Neural cell (in vitro differentiated cells): ENCODE results near the gene DENND2A. TPM values are rescaled to one million over a fixed set of nuclear protein-coding genes. Genes with fewer than 3 reads are reported as not detected.
A peak's percentile ranks its signal among the peaks of the same experiment; 100 is the strongest.

Experiments used
- H2AFZ ChIP-seq: fragments of 200-600, 300-800 bp; sonication (generic), shearing (Covaris generic); 2 replicates; pipeline ENCODE4 v1.6.0; 2014; ENCODE audit warnings: low read depth, mild to moderate bottlenecking, antibody characterized with exemption, low read length, moderate library complexity
- H3F3A ChIP-seq: fragments of 200-600 bp; shearing (Covaris generic); 2 replicates; pipeline ENCODE4 v1.6.1; 2016; ENCODE audit warnings: mild to moderate bottlenecking, moderate library complexity, mixed read lengths, antibody characterized with exemption, low read length; ENCODE audit not compliant: insufficient read depth, poor library complexity, severe bottlenecking
- H3K27ac ChIP-seq: fragments of 200-600, 300-800 bp; sonication (generic), shearing (Covaris generic); 2 replicates; pipeline ENCODE4 v1.5.1; 2014; ENCODE audit warnings: mild to moderate bottlenecking, low read length, moderate library complexity
- H3K27me3 ChIP-seq: fragments of 300-800, 200-600 bp; sonication (generic), shearing (Covaris generic); 2 replicates; pipeline ENCODE4 v1.6.0; 2014; ENCODE audit warnings: mild to moderate bottlenecking, low read depth, low read length, moderate library complexity; ENCODE audit not compliant: insufficient read depth
- H3K36me3 ChIP-seq: fragments of 300-800, 200-600 bp; sonication (generic), shearing (Covaris generic); 2 replicates; pipeline ENCODE4 v1.5.1; 2014; ENCODE audit warnings: mild to moderate bottlenecking, antibody characterized with exemption, low read length, moderate library complexity; ENCODE audit not compliant: insufficient read depth
- H3K4me2 ChIP-seq: fragments of 300-800, 200-600 bp; sonication (generic), shearing (Covaris generic); 2 replicates; pipeline ENCODE4 v1.6.0; 2014; ENCODE audit warnings: mild to moderate bottlenecking, low read length
- H3K4me3 ChIP-seq: fragments of 300-800, 200-600 bp; sonication (generic), shearing (Covaris generic); 2 replicates; pipeline ENCODE4 v1.5.1; 2014; ENCODE audit warnings: mild to moderate bottlenecking, low read length, moderate library complexity
- H3K79me2 ChIP-seq: fragments of 200-600 bp; shearing (Covaris generic); replicated peaks from 2 replicates; pipeline ENCODE4 v1.6.0; 2014; ENCODE audit warnings: mild to moderate bottlenecking, low read length, moderate library complexity; ENCODE audit not compliant: insufficient read depth
- H3K9ac ChIP-seq: fragments of 300-800, 200-600 bp; sonication (generic), shearing (Covaris generic); 2 replicates; pipeline ENCODE4 v1.6.1; 2016; ENCODE audit warnings: mild to moderate bottlenecking, low read length, mixed read lengths
- H3K9me2 ChIP-seq: fragments of 200-600 bp; shearing (Covaris generic); 2 replicates; pipeline ENCODE4 v1.6.1; 2016; ENCODE audit warnings: mild to moderate bottlenecking, low read length, mixed read lengths; ENCODE audit not compliant: insufficient read depth
- H3K9me3 ChIP-seq: fragments of 200-600, 300-800 bp; sonication (generic), shearing (Covaris generic); 2 replicates; pipeline ENCODE4 v1.6.1; 2016; ENCODE audit warnings: mild to moderate bottlenecking, mixed run types, low read length, moderate library complexity, mixed read lengths
- H4K20me1 ChIP-seq: fragments of 200-600 bp; shearing (Covaris generic); 2 replicates; pipeline ENCODE4 v1.6.1; 2016; ENCODE audit warnings: mild to moderate bottlenecking, mixed run types; ENCODE audit not compliant: insufficient read depth
- EP300 ChIP-seq: fragments of 450-650 bp; conservative IDR thresholded peaks from 2 replicates; pipeline ENCODE4 v1.6.1; 2014; ENCODE audit warnings: antibody characterized with exemption, mild to moderate bottlenecking, moderate library complexity; ENCODE audit not compliant: poor library complexity, severe bottlenecking
- EZH2 ChIP-seq: fragments of 200-600, 300-800 bp; shearing (Covaris generic), sonication (generic); IDR thresholded peaks from 2 replicates; pipeline ENCODE4 v1.6.1; 2014; ENCODE audit warnings: antibody characterized with exemption, low read length, borderline replicate concordance, mild to moderate bottlenecking; ENCODE audit not compliant: insufficient read depth, poor library complexity, severe bottlenecking
- MXI1 ChIP-seq: fragments of 450-650 bp; conservative IDR thresholded peaks from 2 replicates; pipeline ENCODE4 v1.6.1; 2014; ENCODE audit warnings: antibody characterized with exemption, mild to moderate bottlenecking; ENCODE audit not compliant: poor library complexity, severe bottlenecking
- POLR2AphosphoS5 ChIP-seq: IDR thresholded peaks from 2 replicates; pipeline ENCODE4 v1.6.1; 2012
- RAD21 ChIP-seq: fragments of 450-650 bp; conservative IDR thresholded peaks from 2 replicates; pipeline ENCODE4 v1.6.1; 2014; ENCODE audit warnings: antibody characterized with exemption, mild to moderate bottlenecking, moderate library complexity
- SMC3 ChIP-seq: fragments of 450-650 bp; conservative IDR thresholded peaks from 2 replicates; pipeline ENCODE4 v1.6.1; 2014; ENCODE audit warnings: antibody characterized with exemption, mild to moderate bottlenecking, moderate library complexity; ENCODE audit not compliant: poor library complexity
- TAF1 ChIP-seq: IDR thresholded peaks from 2 replicates; pipeline ENCODE4 v1.6.1; 2012; ENCODE audit warnings: low read depth
- polyA plus RNA-seq: library from polyadenylated mRNA; depleted of rRNA; stranded (reverse); fragments of >200 nt; gene quantifications from 2 replicates; pipeline ENCODE4 v1.2.3, GENCODE V29; 2014
- TF ChIP-seq, protein P1 (sequence below): IDR thresholded peaks from 2 replicates; pipeline ENCODE4 v1.6.1; 2012; ENCODE audit warnings: borderline replicate concordance
- TF ChIP-seq, protein P2 (sequence below): fragments of 450-650 bp; IDR thresholded peaks from 2 replicates; pipeline ENCODE4 v1.5.1; 2014; ENCODE audit warnings: antibody characterized with exemption, mild to moderate bottlenecking, moderate library complexity; ENCODE audit not compliant: poor library complexity, severe bottlenecking

DENND2A gene
- polyA plus RNA-seq, 1 donor from 2014 or later: 21.7 TPM

DNA sequence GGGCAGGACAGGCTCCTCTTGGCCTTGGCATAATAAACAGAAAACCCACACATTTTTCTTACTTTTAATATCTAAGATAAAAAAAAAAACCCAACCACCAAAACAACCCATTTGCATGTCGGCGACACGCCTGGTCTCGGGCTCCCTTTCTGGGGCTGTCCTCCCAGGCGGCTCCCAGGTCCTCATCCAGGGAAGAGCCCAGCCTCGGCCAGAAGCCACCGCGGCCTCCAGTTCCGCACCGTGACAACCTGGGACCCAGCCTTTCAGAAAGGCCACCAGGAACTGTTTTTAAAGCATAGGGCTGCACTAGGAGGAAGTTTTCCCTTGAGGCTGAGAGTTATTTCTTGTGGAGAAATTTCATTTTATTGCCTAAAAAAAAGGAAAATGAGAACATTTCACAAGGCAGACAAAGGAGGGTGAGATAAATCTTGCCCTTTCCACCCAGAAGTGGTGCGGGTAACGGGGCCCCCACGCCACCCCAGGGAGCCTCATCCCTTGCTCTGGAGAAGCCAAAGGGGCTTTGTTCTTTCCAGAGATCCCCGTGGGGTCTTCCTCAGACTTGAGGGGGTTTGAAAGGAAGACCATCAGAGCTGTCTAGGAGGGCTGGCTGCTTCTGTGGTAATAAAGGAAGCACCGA lies 122.1 kb downstream of the DENND2A start:
- H3K27ac ChIP-seq: no peak overlapping the region
- H3K4me3 ChIP-seq: no peak overlapping the region
- no peak overlapping the region for H3K4me2 ChIP-seq
- no peaks in the 10 kb centered on the region for H4K20me1 ChIP-seq
- H3K27me3 ChIP-seq: no peaks in the 10 kb centered on the region
- no peaks in the 10 kb centered on the region for H3F3A ChIP-seq
- no peaks in the 10 kb centered on the region for H3K9me2 ChIP-seq
- TF ChIP-seq MXI1 (no peak), POLR2AphosphoS5 (no peak), EZH2 (no peak), RAD21 (no peak), EP300 (no peak), TAF1 (no peak)
- TF ChIP-seq, protein P1, sequence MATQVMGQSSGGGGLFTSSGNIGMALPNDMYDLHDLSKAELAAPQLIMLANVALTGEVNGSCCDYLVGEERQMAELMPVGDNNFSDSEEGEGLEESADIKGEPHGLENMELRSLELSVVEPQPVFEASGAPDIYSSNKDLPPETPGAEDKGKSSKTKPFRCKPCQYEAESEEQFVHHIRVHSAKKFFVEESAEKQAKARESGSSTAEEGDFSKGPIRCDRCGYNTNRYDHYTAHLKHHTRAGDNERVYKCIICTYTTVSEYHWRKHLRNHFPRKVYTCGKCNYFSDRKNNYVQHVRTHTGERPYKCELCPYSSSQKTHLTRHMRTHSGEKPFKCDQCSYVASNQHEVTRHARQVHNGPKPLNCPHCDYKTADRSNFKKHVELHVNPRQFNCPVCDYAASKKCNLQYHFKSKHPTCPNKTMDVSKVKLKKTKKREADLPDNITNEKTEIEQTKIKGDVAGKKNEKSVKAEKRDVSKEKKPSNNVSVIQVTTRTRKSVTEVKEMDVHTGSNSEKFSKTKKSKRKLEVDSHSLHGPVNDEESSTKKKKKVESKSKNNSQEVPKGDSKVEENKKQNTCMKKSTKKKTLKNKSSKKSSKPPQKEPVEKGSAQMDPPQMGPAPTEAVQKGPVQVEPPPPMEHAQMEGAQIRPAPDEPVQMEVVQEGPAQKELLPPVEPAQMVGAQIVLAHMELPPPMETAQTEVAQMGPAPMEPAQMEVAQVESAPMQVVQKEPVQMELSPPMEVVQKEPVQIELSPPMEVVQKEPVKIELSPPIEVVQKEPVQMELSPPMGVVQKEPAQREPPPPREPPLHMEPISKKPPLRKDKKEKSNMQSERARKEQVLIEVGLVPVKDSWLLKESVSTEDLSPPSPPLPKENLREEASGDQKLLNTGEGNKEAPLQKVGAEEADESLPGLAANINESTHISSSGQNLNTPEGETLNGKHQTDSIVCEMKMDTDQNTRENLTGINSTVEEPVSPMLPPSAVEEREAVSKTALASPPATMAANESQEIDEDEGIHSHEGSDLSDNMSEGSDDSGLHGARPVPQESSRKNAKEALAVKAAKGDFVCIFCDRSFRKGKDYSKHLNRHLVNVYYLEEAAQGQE: no peak
- TF ChIP-seq, protein P2, sequence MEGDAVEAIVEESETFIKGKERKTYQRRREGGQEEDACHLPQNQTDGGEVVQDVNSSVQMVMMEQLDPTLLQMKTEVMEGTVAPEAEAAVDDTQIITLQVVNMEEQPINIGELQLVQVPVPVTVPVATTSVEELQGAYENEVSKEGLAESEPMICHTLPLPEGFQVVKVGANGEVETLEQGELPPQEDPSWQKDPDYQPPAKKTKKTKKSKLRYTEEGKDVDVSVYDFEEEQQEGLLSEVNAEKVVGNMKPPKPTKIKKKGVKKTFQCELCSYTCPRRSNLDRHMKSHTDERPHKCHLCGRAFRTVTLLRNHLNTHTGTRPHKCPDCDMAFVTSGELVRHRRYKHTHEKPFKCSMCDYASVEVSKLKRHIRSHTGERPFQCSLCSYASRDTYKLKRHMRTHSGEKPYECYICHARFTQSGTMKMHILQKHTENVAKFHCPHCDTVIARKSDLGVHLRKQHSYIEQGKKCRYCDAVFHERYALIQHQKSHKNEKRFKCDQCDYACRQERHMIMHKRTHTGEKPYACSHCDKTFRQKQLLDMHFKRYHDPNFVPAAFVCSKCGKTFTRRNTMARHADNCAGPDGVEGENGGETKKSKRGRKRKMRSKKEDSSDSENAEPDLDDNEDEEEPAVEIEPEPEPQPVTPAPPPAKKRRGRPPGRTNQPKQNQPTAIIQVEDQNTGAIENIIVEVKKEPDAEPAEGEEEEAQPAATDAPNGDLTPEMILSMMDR: no peak
- H2AFZ ChIP-seq: no peak overlapping the region
- H3K9me3 ChIP-seq: no peaks in the 10 kb centered on the region
- H3K79me2 ChIP-seq: no peaks in the 10 kb centered on the region
- H3K9ac ChIP-seq: no peak overlapping the region
- H3K36me3 ChIP-seq: no peaks in the 10 kb centered on the region

DNA sequence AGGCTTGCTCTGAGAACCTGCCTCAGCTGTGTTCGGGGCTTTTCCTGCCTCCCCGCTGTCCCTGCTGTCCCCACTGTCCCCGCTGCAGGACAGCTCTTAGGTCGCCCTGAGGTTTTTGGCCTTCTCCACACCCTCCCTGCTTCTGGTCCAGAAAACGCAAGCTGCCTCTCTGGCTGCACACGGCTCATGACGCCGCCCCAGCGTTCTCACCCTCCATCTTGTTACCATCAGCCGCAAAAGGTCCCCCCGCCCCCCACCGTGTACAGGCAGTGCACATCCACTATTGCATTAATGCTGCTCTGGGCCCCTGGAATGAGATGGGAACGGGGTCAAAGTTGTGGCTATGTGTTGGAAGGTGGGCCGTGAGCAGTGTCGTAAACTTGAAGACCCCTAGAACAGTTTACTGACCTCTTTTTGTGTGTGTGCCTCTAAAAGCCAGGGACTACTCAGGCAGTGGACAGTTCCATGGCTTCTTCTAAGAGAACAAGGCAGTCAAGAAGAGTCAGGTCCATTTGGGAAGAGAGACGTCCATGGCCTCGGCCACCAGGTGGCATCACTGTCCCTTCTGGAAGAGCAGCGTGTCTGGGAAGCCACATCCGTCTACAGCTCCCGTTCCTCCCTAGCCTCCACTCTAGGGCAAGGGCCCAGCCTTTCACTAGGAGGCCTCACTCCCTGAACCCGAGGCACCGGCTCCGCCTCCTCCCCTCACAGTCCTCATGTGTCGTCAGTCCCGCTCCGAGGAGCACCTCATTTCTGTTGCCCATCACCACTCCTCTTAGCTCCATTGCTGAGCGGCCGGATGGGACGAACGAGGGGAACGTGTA lies 122.9 kb downstream of the DENND2A start:
- TF ChIP-seq SMC3 (peak; percentile 86), TAF1 (no peak), RAD21 (peak; percentile 73)
- TF ChIP-seq, protein P2: peak; percentile 78
- Histone ChIP-seq H3K36me3 (no peaks in the 10 kb centered on the region), H3K9ac (no peak overlapping the region), H2AFZ (no peak overlapping the region), H3K27me3 (no peaks in the 10 kb centered on the region), H3K27ac (no peak overlapping the region), H3F3A (no peaks in the 10 kb centered on the region), H3K9me2 (no peaks in the 10 kb centered on the region), H3K9me3 (no peaks in the 10 kb centered on the region), H4K20me1 (no peaks in the 10 kb centered on the region), H3K4me3 (no peak overlapping the region), H3K79me2 (no peaks in the 10 kb centered on the region), H3K4me2 (no peak overlapping the region)
